GM18517 (cell line): Measurements from ENCODE around the gene HIBCH.

ENCODE experiments used
- ATAC-seq: cut with Tn5 transposase; IDR thresholded peaks from one replicate; pipeline ENCODE4 v1.9.1; 2021; ENCODE audit warnings: mild to moderate bottlenecking, moderate library complexity; ENCODE audit not compliant: unreplicated experiment

HIBCH gene

DNA sequence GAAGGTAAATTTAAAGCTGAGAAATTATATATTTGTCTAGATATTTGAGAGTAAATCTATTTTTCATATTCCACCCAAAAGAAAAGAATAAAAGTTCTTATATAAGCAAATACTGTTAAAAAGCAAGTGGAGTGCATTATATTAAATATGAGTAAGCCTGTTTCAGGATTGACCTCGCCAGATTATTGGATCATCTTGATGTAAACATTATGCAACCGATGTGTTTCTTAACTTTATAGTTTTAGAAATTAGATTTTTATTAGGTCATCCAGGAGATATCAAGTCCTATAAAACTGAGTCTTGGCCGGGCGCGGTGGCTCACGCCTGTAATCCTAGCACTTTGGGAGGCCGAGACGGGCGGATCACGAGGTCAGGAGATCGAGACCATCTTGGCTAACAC lies 156.8 kb downstream of the HIBCH start:
- ATAC-seq = no peak

DNA sequence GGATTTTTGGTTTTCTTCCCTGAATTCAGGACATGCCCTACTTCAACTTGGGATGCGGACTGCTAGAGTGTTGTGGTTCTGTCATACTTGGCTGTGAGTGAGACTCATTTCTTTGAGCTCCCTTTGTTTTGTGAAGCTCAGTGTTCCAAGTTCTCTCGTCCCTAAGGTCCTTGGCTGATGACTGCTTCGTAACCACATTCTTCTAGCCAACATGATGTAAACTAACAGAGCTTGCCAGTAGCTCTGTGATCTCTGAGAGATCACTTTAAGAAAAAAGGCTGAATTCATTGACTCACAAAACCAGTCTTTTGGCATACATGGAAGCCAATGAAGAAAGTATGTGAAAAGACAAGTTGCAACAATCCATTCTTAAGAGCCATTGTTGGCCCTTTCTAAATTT lies 160.2 kb downstream of the HIBCH start:
- ATAC-seq = no peak

- ATAC-seq = no peak
These were observed 160.7 kb downstream of the HIBCH start for GRCh38 chr2:190158798-190159434.

- peak; percentile 46 for ATAC-seq
These were observed 161.8 kb downstream of the HIBCH start for GRCh38 chr2:190157613-190158528.

- no peak for ATAC-seq
These were observed 163.0 kb downstream of the HIBCH start for GRCh38 chr2:190156530-190157212.
